Spleen (tissue), 11 donors: Measurements from ENCODE around the gene EMC1. TPM values are rescaled to one million over a fixed set of nuclear protein-coding genes. Genes with fewer than 3 reads are reported as not detected.
"Not testable (repeated sequence)": the region's sequence is repeated elsewhere in the genome, so short reads cannot be mapped to it uniquely, and the experiment has no call there.

Experiments used
- DNase-seq: peaks from one replicate; pipeline ENCODE4 v3.0.0-alpha.2; 2020
- H3K27ac ChIP-seq, 8 donors: fragments of 200-600 bp; sonication (generic) in 7 of 8; 1 replicate in 4 of 8; 2 replicates in 4 of 8; pipeline versions ENCODE4 v1.5.0 to v1.8.0; 2016 to 2021; ENCODE audit warnings: inconsistent platforms in 4 of 8, mild to moderate bottlenecking in 4 of 8, moderate library complexity in 1 of 8
- H3K27me3 ChIP-seq, 7 donors: fragments of 200-600 bp; sonication (generic) in 6 of 7; replicated peaks in 1 of 7; 1 replicate in 4 of 7; 2 replicates in 3 of 7; pipeline versions ENCODE4 v1.5.0 to v1.8.0; 2016 to 2021; ENCODE audit warnings: inconsistent platforms in 3 of 7, mild to moderate bottlenecking in 1 of 7
- H3K36me3 ChIP-seq, 6 donors: fragments of 200-600 bp; sonication (generic) in 5 of 6; 1 replicate in 4 of 6; 2 replicates in 2 of 6; pipeline versions ENCODE4 v1.5.0 to v1.8.0; 2016 to 2021; ENCODE audit warnings: inconsistent platforms in 2 of 6
- H3K4me1 ChIP-seq, 6 donors: fragments of 200-600 bp; sonication (generic) in 5 of 6; 1 replicate in 3 of 6; 2 replicates in 3 of 6; pipeline versions ENCODE4 v1.5.0 to v1.8.0; 2016 to 2021; ENCODE audit warnings: inconsistent platforms in 3 of 6
- H3K4me3 ChIP-seq, 8 donors: fragments of 200-600 bp; sonication (generic) in 7 of 8; 1 replicate in 4 of 8; 2 replicates in 4 of 8; pipeline versions ENCODE4 v1.5.0 to v1.8.0; 2016 to 2021; ENCODE audit warnings: inconsistent platforms in 4 of 8, mild to moderate bottlenecking in 4 of 8, moderate library complexity in 2 of 8
- H3K9me3 ChIP-seq, 8 donors: fragments of 200-600 bp; sonication (generic) in 7 of 8; 1 replicate in 4 of 8; 2 replicates in 4 of 8; pipeline versions ENCODE4 v1.5.0 to v1.8.0; 2016 to 2021; ENCODE audit warnings: inconsistent platforms in 4 of 8
- CTCF ChIP-seq, 11 experiments: fragments of 200-600 bp in 7 of 11; fragments of 450-650 bp in 4 of 11; sonication (generic) in 4 of 11; IDR thresholded peaks in 8 of 11; conservative IDR thresholded peaks in 3 of 11; 1 replicate in 7 of 11; 2 replicates in 4 of 11; pipeline versions ENCODE4 v1.4.0 to v1.8.0; 2016 to 2021; ENCODE audit warnings: antibody characterized with exemption in 11 of 11, inconsistent platforms in 4 of 11, mild to moderate bottlenecking in 1 of 11
- POLR2A ChIP-seq, 3 donors: fragments of 450-650 bp; IDR thresholded peaks; one replicate each; pipeline ENCODE4 v1.5.1; 2017; ENCODE audit warnings: antibody characterized with exemption in 3 of 3, mild to moderate bottlenecking in 1 of 3
- POLR2AphosphoS5 ChIP-seq, 3 donors: sonication (generic); formaldehyde crosslinking; IDR thresholded peaks; one replicate each; pipeline ENCODE4 v1.5.1; 2017; ENCODE audit warnings: antibody characterized with exemption in 3 of 3
- WGBS, 5 donors: extraction: QIAGEN DNeasy Blood & Tissue Kit in 3 of 5; methylation state at CpG; one replicate each; pipeline versions ENCODE4 v1.1.5 to v1.1.7; 2013 to 2018; 5-methylcytosine and 5-hydroxymethylcytosine counted together
- intact Hi-C: fragments of 100-400 bp; cut with DNase I; formaldehyde crosslinking; loops from one replicate; pipeline ENCODE4 v1.15.0; 2023; ENCODE audit warnings: low total_unique reads
- polyA plus RNA-seq, 3 donors: library from polyadenylated mRNA; stranded (reverse); fragments of 200-250 nt; gene quantifications; one replicate each; pipeline ENCODE4 v1.2.1, GENCODE V29; 2013
- total RNA-seq, 7 donors: library from RNA; depleted of rRNA in 3 of 7; stranded (reverse); fragments of >200 nt in 3 of 7; fragmentation: NEBNext Ultra II Directional in 4 of 7; extraction: Animal tissue kit (Norgen Biotek cat#: 25700) in 4 of 7; gene quantifications; one replicate each; pipeline versions ENCODE4 v1.1.0 to v1.2.1, GENCODE V29; 2016 to 2021
- donor health status: healthy with polysubstance abuse.
- donor health status: DM: no; HTN: no; CAD: no; lungs with moderate emphysema.
- donor health status: DM: no; HTN: no; CAD: no.
- donor health status: Bipolar disorder and iron deficiency.
- donor health status: healthy.
- donor health status: DM: no; HTN: no; CAD: no.
- donor health status: DM: yes; HTN: yes; CAD: no.

Gene EMC1
- total and polyA plus RNA-seq, 10 donors, result 5.1 to 45.6 (median 28.6) TPM

GRCh38 chr1:19257178-19257914 is 6.0 kb upstream of the EMC1 start:
- intact Hi-C loops, result no loop called here
- Histone ChIP-seq H3K27me3 (no peaks in the 10 kb centered on the region), H3K4me3 (no peak overlapping the region), H3K4me1 (peaks cover 14 to 47% (median 25%) of the 10 kb centered on the region in 6 donors), H3K27ac (peak overlapping the region in 4 of 8 donors; percentile 13 to 53 (median 23)), H3K9me3 (no peaks in the 10 kb centered on the region), H3K36me3 (peaks cover 0 to 66% (median 57%) of the 10 kb centered on the region in 6 donors)
- DNase-seq, result no peak
- 68 to 78% (median 73%) methylated on average over 14 to 15 of the region's 15 CpGs for WGBS, 5 donors
- TF ChIP-seq POLR2AphosphoS5 (IDR thresholded peaks at IDR 0.05) (peak in 1 of 3 donors; percentile 9), POLR2A (IDR thresholded peaks at IDR 0.05) (no peak), CTCF (IDR thresholded peaks at IDR 0.05 in 8 of 11, conservative IDR thresholded peaks at IDR 0.05 in 3 of 11) (no peak)

- H3K36me3 ChIP-seq, result peaks cover 0 to 66% (median 57%) of the 10 kb centered on the region in 6 donors
Observed at GRCh38 chr1:19256301-19256700, 5.0 kb upstream of the EMC1 start.

DNA sequence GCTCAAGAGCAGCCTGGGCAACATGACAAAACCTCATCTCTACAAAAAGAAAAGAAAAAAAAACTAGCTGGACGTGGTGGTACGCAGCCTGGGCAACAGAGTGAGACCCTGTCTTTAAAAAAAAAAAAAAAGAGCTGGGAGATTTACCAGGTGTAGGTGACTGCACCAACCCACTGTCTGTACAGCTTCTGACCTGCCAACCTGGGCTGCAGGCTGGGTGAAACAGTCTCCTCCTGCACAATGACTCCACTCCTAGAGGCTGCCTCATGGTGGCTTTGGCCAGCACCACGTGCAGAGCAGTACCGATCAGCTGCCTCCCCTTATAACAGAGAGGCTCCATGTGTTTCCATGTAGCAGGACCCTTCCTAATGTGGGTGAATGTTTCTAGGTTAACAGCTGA is 4.0 kb upstream of the EMC1 start:
- no peak for DNase-seq
- Histone ChIP-seq H3K36me3 (peaks cover 0 to 60% (median 51%) of the 10 kb centered on the region in 6 donors), H3K9me3 (no peaks in the 10 kb centered on the region), H3K4me3 (no peak overlapping the region), H3K4me1 (peaks cover 20 to 56% (median 32%) of the 10 kb centered on the region in 6 donors), H3K27me3 (no peaks in the 10 kb centered on the region), H3K27ac (no peak overlapping the region)
- WGBS, 5 donors, result 83 to 93% (median 87%) methylated on average over 4 of the region's 4 CpGs
- no peak for TF ChIP-seq POLR2A (IDR thresholded peaks at IDR 0.05)
- TF ChIP-seq POLR2AphosphoS5 (IDR thresholded peaks at IDR 0.05), result no peak
- no peak for TF ChIP-seq CTCF (IDR thresholded peaks at IDR 0.05 in 8 of 11, conservative IDR thresholded peaks at IDR 0.05 in 3 of 11)
- intact Hi-C loops, result no loop called here

More at GRCh38 chr1:19256301-19256700, 5.0 kb upstream of the EMC1 start:
- H3K9me3 ChIP-seq, DNase-seq, H3K4me3 ChIP-seq, intact Hi-C loops, H3K27me3 ChIP-seq: not testable (repeated sequence)
- peaks cover 15 to 53% (median 30%) of the 10 kb centered on the region in 6 donors for H3K4me1 ChIP-seq
- peak overlapping the region in 1 of 8 donors; percentile 53 for H3K27ac ChIP-seq
- 90 to 96% (median 93%) methylated on average over 3 to 5 of the region's 5 CpGs for WGBS, 5 donors

DNA sequence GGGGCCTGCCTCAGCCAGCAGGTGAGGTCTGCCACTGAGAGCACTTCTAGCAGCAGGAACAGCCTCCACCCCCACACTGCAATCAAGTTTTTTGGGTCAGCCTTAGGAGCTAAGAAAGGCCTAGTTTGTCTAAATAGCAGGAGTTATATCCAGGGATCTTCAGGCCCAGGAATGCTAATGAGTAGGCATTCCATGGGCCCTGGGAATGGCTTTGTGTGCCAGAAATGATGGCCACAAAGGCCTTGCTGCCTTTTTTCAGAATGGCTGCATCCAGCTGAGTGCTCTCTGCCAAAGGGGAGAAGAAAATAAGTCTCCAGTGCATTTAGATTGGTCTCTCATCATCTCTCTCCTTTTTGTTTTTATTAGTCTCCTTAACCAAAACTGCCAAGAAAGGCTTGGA is 3.1 kb upstream of the EMC1 start:
- DNase-seq, result no peak
- TF ChIP-seq CTCF (IDR thresholded peaks at IDR 0.05 in 8 of 11, conservative IDR thresholded peaks at IDR 0.05 in 3 of 11), result no peak
- no peak for TF ChIP-seq POLR2AphosphoS5 (IDR thresholded peaks at IDR 0.05)
- TF ChIP-seq POLR2A (IDR thresholded peaks at IDR 0.05), result no peak
- H3K36me3 ChIP-seq, result peaks cover 0 to 51% (median 42%) of the 10 kb centered on the region in 6 donors
- H3K27me3 ChIP-seq, result no peaks in the 10 kb centered on the region
- intact Hi-C loops, result no loop called here
- H3K9me3 ChIP-seq, result no peaks in the 10 kb centered on the region
- H3K4me1 ChIP-seq, result peaks cover 21 to 58% (median 40%) of the 10 kb centered on the region in 6 donors
- H3K4me3 ChIP-seq, result no peak overlapping the region
- H3K27ac ChIP-seq, result no peak overlapping the region
